Coronary artery (tissue), 2 donors: Measurements from ENCODE around the gene UFSP1.
"Not testable (repeated sequence)": the region's sequence is repeated elsewhere in the genome, so short reads cannot be mapped to it uniquely, and the experiment has no call there.

ENCODE experiments used
- DNase-seq: peaks from one replicate; pipeline ENCODE4 v3.0.0-alpha.2; 2017; ENCODE audit warnings: low spot score
- H3K27ac ChIP-seq, 2 donors: fragments of 200-600 bp; sonication (generic); one replicate each; pipeline ENCODE4 v1.5.1; 2016 to 2019
- H3K4me3 ChIP-seq: fragments of 200-600 bp; sonication (generic); 2 replicates; pipeline ENCODE4 v1.5.1; 2016; ENCODE audit warnings: mild to moderate bottlenecking, moderate library complexity
- TF ChIP-seq, protein P1 (sequence below): fragments of 200-600 bp; sonication (generic); IDR thresholded peaks from one replicate; pipeline ENCODE4 v1.5.1; 2019; ENCODE audit warnings: antibody characterized with exemption

Gene UFSP1

DNA sequence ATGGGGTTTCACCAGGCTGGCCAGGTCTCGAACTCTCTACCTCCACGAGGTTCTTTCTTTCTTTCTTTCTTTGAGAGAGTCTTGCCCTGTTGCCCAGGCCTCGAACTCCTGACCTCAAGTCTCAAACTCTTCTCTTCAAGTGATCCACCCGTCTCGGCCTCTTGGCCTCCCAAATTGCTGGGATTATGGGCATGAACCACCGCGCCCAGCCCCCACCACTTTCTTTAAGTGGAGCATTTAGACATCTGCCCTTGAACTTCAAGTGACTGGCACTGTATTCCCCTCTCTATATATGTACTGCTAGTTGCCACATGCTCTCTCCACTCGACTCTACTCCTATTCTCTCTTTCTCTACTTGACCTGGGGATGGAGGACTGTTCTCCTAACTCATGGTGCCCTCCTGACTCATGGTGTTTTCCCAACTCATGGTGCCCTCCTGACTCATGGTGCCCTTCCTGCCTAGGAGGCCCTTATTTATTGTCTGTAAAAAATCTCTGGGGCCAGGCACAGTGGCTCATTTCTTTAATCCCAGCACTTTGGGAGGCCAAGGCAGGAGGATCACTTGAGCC, 25.4 kb upstream of the UFSP1 start:
- no peak overlapping the region for H3K4me3 ChIP-seq
- TF ChIP-seq, protein P1, sequence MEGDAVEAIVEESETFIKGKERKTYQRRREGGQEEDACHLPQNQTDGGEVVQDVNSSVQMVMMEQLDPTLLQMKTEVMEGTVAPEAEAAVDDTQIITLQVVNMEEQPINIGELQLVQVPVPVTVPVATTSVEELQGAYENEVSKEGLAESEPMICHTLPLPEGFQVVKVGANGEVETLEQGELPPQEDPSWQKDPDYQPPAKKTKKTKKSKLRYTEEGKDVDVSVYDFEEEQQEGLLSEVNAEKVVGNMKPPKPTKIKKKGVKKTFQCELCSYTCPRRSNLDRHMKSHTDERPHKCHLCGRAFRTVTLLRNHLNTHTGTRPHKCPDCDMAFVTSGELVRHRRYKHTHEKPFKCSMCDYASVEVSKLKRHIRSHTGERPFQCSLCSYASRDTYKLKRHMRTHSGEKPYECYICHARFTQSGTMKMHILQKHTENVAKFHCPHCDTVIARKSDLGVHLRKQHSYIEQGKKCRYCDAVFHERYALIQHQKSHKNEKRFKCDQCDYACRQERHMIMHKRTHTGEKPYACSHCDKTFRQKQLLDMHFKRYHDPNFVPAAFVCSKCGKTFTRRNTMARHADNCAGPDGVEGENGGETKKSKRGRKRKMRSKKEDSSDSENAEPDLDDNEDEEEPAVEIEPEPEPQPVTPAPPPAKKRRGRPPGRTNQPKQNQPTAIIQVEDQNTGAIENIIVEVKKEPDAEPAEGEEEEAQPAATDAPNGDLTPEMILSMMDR: no peak
- DNase-seq: no peak

DNA sequence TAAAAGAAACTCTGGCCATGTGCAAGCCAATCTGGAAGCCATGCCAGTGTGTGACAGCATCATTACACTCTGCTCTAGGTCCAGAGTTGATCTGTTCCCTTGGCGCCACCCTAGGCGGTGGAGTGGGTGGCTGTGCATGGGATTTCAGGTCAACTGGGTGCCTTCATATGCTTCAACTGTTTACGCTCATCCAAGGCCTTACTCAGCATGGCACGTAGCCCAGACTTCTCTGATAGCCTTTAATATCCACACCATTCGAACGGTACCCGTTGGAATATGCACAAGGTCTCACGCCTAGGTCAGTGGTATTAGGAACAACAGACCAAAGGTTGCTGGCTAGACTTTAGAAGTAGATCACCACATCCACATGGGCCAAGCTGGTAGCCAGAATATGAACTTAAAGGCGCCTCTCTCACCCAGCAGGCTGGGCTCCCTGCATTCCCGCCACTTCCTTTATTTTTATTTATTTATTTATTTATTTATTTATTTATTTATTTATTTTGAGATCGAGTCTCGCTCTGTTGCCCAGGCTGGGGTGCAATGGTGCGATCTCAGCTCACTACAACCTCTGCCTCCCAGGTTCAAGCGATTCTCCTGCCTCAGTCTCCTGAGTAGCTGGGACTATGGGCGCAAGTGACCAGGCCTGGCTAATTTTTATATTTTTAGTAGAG, 24.8 kb upstream of the UFSP1 start:
- no peak overlapping the region for H3K27ac ChIP-seq
- TF ChIP-seq, protein P1: no peak
- DNase-seq: no peak
- no peak overlapping the region for H3K4me3 ChIP-seq

More for the DNA sequence above, 25.4 kb upstream of the UFSP1 start:
- H3K27ac ChIP-seq: no peak overlapping the region

DNA sequence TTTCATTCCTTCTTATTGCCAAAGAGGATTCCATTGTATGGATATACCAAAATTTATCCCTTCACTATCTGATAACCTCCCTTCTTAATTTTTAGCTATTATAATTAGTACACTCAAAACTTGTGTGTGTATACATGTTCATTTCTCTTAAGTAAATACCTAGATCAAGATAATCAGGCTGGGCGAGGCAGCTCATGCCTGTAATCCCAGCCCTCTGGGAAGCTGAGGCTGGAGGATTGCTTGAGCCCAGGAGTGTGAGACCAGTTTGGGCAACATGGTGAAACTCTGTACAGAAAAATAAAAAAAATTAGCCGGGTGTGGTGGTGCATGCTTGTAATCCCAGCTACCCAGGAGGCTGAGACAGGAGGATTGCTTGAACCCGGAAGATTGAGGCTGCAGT, 22.0 kb upstream of the UFSP1 start:
- TF ChIP-seq, protein P1: no peak
- no peak overlapping the region for H3K27ac ChIP-seq
- no peak overlapping the region for H3K4me3 ChIP-seq
- DNase-seq: no peak

DNA sequence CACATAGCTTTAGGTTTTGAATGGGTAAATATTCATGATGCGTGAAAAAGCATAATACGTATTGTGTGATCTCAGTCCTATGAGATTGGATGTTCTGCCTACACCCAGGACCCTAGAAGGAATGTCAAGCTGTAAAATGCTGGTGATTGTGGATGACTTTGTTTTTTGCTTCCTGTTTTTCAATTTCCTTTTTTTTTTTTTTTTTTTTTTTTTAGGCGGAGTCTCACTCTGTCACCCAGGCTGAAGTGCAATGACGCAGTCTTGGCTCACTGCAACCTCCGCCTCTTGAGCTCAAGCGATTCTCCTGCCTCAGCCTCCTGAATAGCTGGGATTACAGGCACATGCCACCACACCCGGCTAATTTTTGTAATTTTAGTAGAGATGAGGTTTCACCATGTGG, 20.9 kb upstream of the UFSP1 start:
- not testable (repeated sequence) for DNase-seq, H3K27ac ChIP-seq, H3K4me3 ChIP-seq

DNA sequence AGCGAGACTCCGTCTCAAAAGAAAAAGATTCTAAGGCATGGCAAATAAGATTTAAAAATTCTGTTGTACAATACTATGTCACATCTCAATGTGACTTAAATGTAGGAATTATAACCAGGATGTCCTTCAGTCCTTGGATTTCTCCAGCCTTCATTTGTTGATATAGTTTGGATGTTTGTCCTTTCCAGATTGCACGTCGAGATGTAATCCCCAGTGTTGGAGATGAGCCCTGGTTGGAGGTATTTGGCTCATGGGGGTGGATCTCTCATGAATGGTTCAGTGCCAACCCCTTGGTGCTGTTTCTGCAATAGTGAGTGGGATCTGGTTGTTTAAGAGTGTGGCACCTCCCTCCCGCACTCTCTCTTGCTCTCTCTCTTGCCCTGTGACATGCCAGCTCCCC, 19.0 kb upstream of the UFSP1 start:
- H3K27ac ChIP-seq: no peak overlapping the region
- TF ChIP-seq, protein P1: no peak
- H3K4me3 ChIP-seq: no peak overlapping the region
- DNase-seq: no peak

DNA sequence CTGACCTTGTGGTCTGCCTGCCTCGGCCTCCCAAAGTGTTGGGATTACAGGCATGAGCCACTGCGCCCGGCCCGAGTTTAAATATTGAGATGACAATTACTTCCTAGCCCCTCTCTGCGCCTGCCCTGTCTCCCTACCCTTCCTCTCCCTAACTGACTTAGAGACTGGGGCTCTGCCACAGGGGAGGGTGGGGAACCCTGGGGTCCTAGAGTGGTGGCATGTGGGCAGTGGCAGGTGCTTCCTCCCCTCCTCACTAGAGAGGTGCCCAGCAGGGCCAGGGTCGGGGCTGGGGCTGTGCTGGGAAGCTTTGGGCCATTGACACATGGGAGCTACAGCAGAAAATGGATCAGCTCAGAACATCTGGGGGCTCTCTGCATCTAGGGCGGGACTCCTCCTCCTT, 13.1 kb upstream of the UFSP1 start:
- H3K4me3 ChIP-seq: no peak overlapping the region
- H3K27ac ChIP-seq: no peak overlapping the region
- TF ChIP-seq, protein P1: no peak
- DNase-seq: no peak

DNA sequence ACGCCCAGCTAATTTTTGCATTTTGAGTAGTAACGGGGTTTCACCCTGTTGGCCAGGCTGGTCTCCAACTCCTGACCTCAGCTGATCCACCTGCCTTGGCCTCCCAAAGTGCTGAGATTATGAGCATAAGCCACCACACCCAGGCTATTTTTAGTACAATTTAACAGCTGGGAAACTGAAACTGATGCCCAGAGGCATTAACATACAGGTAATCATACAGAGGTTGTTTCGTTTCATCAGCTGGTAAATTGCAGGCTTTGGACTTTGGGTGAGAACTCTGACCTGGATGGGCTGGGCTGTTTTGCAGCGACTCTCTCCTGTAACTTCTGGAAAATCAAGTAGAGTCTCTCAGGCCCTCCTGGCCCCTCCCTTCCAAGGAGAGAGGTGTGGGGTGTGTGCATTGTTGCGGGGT, 12.4 kb upstream of the UFSP1 start:
- H3K27ac ChIP-seq: no peak overlapping the region
- H3K4me3 ChIP-seq: no peak overlapping the region
- TF ChIP-seq, protein P1: no peak
- no peak for DNase-seq
